IMR-90 (cell line): ENCODE measurements around the gene ANGPTL1. TPM values are rescaled to one million over a fixed set of nuclear protein-coding genes. Genes with fewer than 3 reads are reported as not detected.

ENCODE experiments used
- polyA plus RNA-seq, 3 experiments: library from polyadenylated mRNA; depleted of rRNA; stranded (reverse); fragments of >200 nt; gene quantifications; 2 replicates each; pipeline ENCODE4 v1.2.3, GENCODE V29; 2012; ENCODE audit warnings: low replicate concordance in 1 of 3
- total RNA-seq: library from RNA; depleted of rRNA; stranded (reverse); fragments of >200 nt; gene quantifications from 2 replicates; pipeline ENCODE4 v1.2.3, GENCODE V29; 2012; rRNA removed

ANGPTL1 gene
- total and polyA plus RNA-seq, 2 of the 4 experiments (the other 2 are of a cell fraction) = under 0.01 to 0.03 TPM

Other genes with a start within 250 kb of the ANGPTL1 start
- gene RALGPS2, start 145.8 kb downstream of the ANGPTL1 start, total RNA-seq = 97.8 and 148 TPM in 2 replicates
- gene RALGPS2, start 145.8 kb downstream of the ANGPTL1 start, polyA plus RNA-seq (2012; rRNA removed) = 9.7 and 13.8 TPM in 2 replicates
- 36.7 and 38.4 TPM in 2 replicates for gene FAM20B, start 154.8 kb upstream of the ANGPTL1 start, total RNA-seq
- gene FAM20B, start 154.8 kb upstream of the ANGPTL1 start, polyA plus RNA-seq (2012; rRNA removed) = 13.4 and 17.1 TPM in 2 replicates
- 11.9 and 16.8 TPM in 2 replicates for gene TOR3A, start 211.0 kb upstream of the ANGPTL1 start, total RNA-seq
- gene TOR3A, start 211.0 kb upstream of the ANGPTL1 start, polyA plus RNA-seq (2012; rRNA removed) = 22.2 and 22.7 TPM in 2 replicates